Retinal pigment epithelial cell (primary cell): Measurements from ENCODE around the gene PRSS27.

Source experiments
- DNase-seq: peaks from one replicate; pipeline ENCODE4 v3.0.0-alpha.2; 2010; ENCODE audit warnings: low read depth
- H3K4me3 ChIP-seq: 2 replicates; pipeline ENCODE4 v1.5.1; 2011; ENCODE audit warnings: mild to moderate bottlenecking, low read length, control low read depth, moderate library complexity
- TF ChIP-seq, protein P1 (sequence below): conservative IDR thresholded peaks from 2 replicates; pipeline ENCODE4 v1.5.1; 2011; ENCODE audit warnings: low read depth, low read length, control low read depth, inconsistent platforms

Gene PRSS27

DNA sequence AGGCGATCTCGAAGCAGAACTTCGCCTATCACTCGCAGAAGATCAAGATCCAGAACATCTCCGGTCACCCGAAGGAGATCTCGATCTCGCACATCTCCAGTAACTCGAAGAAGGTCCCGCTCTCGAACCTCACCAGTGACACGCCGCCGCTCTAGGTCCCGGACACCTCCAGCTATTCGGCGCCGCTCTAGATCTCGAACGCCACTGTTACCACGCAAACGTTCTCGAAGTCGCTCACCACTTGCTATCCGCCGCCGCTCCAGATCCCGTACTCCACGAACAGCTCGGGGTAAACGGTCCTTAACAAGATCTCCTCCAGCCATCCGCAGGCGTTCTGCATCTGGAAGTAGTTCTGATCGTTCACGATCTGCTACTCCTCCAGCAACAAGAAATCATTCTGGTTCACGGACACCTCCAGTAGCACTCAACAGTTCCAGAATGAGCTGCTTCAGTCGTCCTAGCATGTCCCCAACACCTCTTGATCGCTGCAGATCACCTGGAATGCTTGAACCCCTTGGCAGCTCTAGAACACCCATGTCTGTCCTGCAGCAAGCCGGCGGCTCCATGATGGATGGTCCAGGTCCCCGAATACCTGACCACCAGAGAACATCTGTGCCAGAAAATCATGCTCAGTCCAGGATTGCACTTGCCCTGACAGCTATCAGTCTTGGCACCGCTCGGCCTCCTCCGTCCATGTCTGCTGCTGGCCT, 46.6 kb upstream of the PRSS27 start:
- TF ChIP-seq, protein P1, sequence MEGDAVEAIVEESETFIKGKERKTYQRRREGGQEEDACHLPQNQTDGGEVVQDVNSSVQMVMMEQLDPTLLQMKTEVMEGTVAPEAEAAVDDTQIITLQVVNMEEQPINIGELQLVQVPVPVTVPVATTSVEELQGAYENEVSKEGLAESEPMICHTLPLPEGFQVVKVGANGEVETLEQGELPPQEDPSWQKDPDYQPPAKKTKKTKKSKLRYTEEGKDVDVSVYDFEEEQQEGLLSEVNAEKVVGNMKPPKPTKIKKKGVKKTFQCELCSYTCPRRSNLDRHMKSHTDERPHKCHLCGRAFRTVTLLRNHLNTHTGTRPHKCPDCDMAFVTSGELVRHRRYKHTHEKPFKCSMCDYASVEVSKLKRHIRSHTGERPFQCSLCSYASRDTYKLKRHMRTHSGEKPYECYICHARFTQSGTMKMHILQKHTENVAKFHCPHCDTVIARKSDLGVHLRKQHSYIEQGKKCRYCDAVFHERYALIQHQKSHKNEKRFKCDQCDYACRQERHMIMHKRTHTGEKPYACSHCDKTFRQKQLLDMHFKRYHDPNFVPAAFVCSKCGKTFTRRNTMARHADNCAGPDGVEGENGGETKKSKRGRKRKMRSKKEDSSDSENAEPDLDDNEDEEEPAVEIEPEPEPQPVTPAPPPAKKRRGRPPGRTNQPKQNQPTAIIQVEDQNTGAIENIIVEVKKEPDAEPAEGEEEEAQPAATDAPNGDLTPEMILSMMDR = no peak
- H3K4me3 ChIP-seq = no peak overlapping the region
- DNase-seq = no peak

DNA sequence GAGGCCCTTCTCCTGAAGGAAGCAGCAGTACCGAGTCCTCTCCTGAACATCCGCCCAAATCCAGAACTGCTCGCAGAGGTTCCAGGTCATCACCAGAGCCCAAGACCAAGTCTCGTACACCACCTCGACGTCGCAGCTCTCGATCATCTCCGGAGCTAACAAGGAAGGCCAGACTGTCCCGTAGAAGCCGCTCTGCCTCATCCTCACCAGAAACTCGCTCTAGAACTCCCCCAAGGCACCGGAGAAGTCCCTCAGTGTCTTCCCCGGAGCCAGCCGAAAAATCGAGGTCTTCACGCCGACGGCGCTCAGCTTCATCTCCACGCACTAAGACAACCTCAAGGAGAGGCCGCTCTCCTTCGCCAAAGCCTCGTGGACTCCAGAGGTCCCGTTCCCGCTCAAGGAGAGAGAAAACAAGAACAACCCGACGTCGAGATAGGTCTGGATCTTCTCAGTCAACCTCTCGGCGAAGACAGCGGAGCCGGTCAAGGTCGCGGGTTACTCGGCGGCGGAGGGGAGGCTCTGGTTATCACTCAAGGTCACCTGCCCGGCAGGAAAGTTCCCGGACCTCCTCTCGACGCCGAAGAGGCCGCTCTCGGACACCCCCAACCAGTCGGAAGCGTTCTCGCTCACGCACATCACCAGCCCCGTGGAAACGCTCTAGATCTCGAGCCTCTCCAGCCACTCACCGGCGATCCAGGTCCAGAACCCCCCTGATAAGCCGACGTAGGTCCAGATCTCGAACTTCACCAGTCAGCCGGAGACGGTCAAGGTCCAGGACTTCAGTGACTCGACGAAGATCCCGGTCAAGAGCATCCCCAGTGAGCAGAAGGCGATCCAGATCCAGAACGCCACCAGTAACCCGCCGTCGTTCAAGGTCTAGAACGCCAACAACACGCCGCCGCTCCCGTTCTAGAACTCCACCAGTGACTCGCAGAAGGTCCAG, 45.7 kb upstream of the PRSS27 start:
- DNase-seq = no peak
- TF ChIP-seq, protein P1 = no peak
- H3K4me3 ChIP-seq = no peak overlapping the region

- no peak overlapping the region for H3K4me3 ChIP-seq
- no peak for DNase-seq
- TF ChIP-seq, protein P1 = no peak
Observed at GRCh38 chr16:2764718-2765117, 44.7 kb upstream of the PRSS27 start.

GRCh38 chr16:2763173-2763572, 43.1 kb upstream of the PRSS27 start:
- TF ChIP-seq, protein P1 = no peak
- no peak for DNase-seq
- H3K4me3 ChIP-seq = no peak overlapping the region

DNA sequence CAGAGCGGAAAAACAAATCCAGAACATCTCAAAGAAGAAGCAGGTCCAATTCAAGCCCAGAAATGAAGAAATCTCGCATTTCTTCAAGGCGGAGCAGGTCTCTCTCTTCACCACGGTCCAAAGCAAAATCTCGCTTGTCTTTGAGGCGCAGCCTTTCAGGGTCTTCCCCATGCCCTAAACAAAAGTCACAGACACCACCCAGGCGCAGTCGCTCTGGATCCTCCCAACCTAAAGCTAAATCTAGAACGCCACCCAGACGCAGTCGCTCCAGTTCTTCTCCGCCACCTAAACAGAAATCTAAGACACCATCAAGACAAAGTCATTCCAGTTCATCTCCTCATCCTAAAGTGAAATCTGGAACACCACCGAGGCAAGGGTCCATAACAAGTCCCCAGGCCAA, 42.7 kb upstream of the PRSS27 start:
- H3K4me3 ChIP-seq = no peak overlapping the region
- TF ChIP-seq, protein P1 = no peak
- DNase-seq = no peak

DNA sequence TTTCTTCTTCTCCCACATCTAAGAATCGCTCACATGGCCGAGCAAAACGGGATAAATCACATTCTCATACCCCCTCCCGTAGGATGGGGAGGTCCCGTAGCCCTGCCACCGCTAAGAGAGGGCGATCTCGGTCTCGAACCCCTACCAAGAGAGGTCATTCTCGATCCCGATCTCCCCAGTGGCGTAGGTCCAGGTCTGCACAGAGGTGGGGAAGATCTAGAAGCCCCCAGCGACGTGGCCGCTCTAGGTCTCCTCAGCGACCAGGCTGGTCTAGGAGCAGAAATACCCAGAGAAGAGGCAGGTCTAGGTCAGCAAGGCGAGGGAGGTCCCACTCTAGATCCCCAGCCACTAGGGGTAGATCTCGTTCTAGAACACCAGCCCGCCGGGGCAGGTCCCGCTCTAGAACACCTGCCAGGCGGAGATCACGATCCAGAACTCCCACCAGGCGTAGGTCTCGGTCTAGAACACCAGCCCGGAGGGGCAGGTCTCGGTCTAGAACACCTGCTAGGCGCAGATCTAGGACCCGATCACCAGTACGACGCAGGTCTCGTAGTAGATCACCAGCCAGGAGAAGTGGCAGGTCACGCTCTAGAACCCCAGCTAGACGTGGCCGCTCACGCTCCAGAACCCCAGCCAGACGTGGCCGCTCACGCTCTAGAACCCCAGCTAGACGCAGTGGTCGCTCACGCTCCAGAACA, 42.0 kb upstream of the PRSS27 start:
- DNase-seq = no peak
- H3K4me3 ChIP-seq = no peak overlapping the region
- TF ChIP-seq, protein P1 = no peak
